GM12873 (cell line): Measurements from ENCODE around the gene LRMDA.

Source experiments
- TF ChIP-seq, protein P1 (sequence below): IDR thresholded peaks from 2 replicates; pipeline ENCODE4 v1.5.1; 2012; ENCODE audit warnings: low read depth, mild to moderate bottlenecking, moderate library complexity, low read length, control low read depth; ENCODE audit not compliant: insufficient read depth; ENCODE audit errors: missing control alignments

The LRMDA gene

DNA sequence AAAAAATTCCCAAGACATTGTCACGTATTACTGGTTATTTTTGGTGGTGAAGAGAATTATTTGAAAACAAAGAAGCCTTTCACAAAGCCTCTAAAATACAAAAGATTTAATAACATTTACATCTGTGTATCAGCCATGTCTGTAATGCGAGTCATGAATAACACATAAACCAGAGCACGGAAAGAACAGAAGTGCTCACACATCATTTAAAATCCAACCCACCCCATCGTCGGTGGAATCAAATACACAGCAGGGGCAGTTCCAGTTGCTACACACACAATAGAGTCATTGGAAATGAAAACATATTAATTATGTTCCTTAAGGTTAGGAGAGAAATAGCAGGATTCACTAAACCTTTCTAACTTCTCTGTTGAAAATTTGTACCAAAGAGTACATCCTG is 1108.9 kb downstream of the LRMDA start:
- TF ChIP-seq, protein P1, sequence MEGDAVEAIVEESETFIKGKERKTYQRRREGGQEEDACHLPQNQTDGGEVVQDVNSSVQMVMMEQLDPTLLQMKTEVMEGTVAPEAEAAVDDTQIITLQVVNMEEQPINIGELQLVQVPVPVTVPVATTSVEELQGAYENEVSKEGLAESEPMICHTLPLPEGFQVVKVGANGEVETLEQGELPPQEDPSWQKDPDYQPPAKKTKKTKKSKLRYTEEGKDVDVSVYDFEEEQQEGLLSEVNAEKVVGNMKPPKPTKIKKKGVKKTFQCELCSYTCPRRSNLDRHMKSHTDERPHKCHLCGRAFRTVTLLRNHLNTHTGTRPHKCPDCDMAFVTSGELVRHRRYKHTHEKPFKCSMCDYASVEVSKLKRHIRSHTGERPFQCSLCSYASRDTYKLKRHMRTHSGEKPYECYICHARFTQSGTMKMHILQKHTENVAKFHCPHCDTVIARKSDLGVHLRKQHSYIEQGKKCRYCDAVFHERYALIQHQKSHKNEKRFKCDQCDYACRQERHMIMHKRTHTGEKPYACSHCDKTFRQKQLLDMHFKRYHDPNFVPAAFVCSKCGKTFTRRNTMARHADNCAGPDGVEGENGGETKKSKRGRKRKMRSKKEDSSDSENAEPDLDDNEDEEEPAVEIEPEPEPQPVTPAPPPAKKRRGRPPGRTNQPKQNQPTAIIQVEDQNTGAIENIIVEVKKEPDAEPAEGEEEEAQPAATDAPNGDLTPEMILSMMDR: no peak

DNA sequence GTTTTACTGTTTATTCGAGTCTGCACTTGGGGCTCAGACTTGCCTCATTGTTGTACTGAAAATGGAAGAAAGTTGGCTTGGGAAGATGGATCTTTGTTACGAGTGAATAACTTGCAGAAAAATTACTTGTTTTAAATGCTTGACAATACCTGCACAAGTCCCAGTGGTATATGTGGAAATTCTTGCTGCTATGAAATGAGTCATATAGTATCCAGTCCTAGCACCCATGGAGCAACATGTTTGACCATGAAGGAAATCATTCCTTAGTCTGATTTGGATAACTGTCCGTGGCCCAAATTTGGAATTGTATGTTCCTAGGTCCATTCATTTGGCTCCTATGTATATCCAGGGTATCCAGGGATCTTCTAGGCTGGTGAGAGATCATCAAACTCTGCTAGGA is 1109.4 kb downstream of the LRMDA start:
- TF ChIP-seq, protein P1: no peak

DNA sequence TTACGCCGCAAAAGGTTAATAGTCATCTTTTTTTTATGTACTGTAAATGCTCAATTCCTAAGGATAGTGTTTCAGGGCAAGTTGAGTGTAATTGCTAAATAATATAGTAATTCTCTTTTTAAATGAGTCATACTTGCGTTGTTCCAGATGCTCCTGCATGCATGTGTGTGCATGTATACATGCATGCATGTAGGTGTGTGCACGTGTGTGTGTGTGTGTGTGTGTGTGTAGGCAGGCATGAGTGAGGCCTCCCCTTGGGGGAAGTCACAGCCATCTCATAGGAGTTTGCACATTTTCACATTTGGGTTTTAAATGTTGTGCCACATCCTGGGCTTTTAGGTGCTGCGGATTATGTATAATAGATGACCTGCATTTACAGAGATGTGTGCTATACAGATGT is 1110.4 kb downstream of the LRMDA start:
- TF ChIP-seq, protein P1: no peak

DNA sequence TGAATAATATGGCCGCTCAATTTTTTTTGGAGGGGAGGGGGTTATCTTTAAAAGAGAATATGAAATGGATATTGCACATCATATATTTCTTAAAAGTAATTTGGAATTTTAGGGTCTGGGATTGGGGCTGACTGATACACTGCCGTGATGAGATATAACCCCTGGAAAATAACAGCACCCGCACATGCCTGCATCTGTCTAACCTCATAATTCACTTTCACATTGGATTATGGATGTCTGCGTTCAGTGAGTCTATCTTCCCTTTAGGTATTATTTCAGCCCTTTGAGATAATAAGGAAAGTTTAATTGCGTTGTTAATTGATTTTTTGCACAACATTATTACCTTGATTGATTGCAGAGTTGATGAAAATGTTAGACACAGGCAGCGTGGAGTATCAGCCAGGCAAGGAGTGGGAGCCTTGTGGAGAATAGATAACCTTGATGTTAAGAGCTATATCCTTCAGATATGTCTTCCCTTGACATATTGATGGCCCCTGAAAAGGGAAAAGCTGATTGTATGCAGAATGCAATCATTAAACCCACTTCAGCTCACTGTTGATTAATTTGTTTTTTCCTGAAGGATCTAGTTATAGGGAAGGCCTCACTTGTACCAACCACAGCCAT is 1111.0 kb downstream of the LRMDA start:
- TF ChIP-seq, protein P1: no peak

DNA sequence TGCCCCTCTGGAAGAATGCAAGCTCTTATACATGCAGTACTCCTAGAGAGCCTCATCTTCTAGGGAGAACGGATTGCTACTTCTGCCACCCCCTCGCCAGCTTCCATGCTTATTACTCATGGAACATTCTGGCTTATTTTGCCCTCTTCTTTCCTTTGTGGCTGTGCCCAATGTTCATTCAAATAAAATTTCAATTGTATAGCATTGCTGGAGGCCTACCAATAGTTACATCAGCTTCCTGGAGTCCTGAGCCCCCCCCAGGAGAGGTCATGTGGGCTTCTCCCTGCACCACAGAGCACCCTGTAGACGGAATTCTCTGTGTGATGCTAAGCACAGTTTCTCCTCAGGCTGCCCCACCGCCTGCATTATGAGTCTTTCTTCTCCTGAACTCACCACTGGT is 1112.2 kb downstream of the LRMDA start:
- TF ChIP-seq, protein P1: no peak

DNA sequence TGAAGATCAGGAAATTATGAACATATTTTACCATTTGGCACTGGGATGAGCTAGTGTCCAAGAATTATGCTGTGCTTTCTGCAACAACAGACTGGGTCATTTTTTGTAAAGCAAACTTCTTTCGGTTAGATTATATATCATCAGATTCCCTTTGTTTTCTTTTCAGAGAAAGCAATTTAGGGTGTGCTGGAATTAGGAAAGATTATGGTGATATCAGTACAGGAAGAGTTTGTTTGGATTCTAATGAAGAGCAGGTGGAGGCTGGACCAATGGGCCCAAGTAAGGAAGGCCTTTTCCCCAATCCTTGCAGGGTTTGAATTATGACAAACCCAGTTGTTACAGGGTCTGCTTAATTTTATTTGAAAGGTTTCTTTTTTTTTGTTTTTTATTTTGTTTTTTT is 1113.4 kb downstream of the LRMDA start:
- TF ChIP-seq, protein P1: no peak

DNA sequence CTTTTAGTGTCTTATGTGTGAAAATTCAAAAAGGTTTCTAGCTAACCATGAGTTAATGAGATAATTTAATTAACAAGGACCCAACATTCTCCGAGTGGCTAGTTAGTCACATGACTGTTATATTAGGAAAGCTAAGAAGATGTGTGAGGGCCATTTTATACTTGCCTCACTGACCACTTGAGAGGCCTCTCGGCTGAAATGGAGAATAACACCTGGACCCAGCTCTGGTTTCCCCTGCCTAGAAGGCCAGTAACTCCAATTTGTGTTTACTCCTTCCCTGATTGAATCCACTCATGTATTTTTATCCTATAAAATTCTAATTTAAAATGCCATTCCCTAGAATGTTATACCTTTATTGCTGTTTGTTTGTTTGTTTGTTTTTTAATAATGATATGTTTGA is 1115.0 kb downstream of the LRMDA start:
- TF ChIP-seq, protein P1: no peak
